HK-2 (cell line): ENCODE measurements around the gene SDK1.
A peak's percentile ranks its signal among the peaks of the same experiment; 100 is the strongest.
"Not testable (repeated sequence)": the region's sequence is repeated elsewhere in the genome, so short reads cannot be mapped to it uniquely, and the experiment has no call there.

ENCODE experiments used
- DNase-seq: peaks from one replicate; pipeline ENCODE4 v3.0.0-alpha.2; 2018; ENCODE audit not compliant: unreplicated experiment

The SDK1 gene

DNA sequence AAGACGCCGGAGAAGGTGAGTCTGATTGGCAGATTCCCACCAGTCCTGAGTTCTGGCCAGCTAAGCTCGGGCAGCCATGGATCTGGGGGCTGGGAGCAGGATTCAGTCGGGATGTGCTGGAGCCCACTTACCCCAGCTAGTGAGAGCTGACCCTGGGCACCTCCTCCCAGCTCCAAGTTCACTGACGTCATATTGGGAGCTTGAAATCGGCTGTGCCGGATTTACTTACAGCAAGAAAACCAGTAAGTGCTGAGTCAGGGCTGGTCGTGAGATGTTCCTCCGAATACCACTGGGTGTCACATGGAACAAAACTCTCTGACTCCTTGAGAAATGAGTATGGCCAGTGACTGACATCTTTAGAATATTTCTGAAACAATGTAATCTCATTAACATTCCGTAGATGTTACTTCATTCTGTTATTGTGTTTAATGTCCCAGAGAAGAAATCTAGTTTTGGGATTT lies 621.2 kb downstream of the SDK1 start:
- DNase-seq = peak; percentile 73

DNA sequence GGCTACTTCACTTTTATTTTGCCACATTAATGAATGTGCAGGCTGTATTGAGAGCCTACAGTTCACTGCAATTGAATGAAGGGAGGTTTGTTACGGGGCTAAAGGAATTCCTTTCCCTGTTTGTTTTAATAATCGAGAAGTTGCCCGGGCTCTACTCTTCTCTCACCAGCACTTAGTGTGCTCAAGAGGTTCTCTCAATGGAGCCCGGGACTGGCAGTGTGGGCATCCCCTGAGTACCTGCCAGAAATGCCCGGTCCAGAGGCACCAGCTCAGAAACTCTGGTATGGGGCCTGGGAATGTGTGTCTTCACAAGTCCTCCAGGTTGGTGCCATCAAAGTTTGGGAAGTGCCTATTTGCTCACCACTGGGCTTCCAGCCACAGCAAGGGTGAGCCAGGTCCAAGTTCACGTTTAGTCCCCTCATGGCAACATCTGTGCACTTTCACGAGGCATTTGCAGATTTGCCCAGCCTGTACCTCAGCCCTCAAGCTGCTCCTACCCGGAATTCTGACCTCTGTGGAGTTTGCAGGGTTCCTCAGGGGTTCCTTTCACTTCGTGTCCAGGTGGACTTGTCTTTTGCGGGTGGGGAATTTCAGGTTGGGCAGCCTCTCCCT lies 622.4 kb downstream of the SDK1 start:
- DNase-seq = no peak

DNA sequence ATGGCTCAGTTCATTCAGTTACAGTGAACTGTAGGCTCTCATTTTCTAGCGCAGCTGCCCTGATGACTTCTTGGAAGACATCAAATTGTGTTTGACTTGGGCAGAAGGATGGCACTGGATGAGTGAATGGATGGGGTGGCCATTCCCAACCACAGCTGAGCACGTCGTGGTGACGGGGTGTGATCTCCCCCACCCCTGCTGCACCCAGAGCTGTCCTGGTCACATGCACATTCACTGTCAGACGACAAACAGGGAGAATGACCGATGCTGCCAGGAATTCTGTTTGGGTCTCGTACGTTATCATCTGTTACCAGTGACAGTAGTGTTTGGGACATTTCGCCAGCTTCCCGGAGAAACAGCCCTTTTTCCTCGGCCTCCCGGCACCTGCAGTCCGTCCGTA lies 623.2 kb downstream of the SDK1 start:
- no peak for DNase-seq

DNA sequence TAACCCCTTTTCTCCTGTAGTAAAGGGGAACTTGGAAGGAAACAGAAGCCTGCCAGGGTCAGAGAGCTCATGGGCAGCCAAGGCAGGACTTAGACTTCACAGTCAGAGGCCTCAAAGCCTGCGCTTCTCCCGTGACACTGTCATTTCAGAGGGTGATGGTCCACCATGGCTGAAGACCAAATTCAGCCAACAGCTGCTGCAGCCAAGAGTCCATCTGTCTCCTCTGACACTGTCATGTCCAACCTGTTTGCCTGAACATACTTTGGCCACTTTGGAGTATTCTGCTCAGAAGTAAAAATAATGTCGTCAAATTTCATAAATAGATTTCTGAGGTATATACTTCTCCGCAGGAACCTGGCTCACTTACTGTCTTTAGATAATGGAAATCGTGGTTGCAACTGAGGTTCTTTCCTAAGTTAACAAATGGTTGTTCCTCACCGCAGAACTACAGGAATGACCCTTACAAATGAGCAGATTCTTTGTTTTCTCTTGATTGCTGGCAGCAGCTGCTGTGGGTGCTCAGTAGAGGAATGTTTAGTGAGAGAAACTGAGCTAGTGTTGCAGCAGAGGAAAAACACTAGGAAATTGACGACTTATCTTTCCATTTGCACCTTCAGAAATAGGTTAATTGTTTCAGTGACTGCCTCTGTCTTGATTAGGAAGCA lies 626.5 kb downstream of the SDK1 start:
- DNase-seq = no peak

DNA sequence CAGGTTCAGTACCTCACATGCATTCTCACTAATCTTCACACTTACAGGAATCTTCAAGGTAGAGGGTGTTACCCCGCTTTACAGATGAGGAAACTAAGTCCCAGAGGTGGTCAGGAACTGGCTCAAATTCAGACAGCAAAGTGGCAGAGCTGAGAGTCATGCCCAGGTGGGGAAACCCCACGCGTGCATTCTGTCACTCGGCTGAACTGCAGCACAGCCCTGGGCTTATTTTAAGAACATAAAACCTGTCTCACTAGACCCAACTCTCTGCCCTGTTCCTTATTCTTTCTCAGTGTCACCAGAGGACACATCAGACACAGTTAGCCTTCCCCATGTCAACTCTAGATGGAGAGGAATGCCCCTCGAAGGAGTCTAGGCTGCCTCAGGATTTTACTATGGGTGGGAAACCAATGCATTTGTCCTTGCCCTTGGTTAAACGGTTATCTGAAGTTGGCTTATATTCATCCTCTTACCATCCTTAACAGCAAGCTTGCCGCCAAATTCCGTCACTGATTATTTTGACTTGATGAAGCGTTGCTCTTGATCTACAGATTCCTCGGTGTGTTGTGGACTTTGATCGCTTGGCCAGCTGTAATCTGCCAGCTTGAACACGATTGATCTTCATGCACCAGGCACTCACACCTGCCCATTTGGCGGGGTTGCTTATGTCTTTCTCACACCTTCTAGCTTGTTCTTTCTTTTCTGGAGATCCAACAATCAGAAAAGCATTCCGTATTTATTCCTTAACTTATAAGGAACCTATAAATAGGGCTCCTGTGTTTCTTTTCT lies 627.9 kb downstream of the SDK1 start:
- DNase-seq = no peak

DNA sequence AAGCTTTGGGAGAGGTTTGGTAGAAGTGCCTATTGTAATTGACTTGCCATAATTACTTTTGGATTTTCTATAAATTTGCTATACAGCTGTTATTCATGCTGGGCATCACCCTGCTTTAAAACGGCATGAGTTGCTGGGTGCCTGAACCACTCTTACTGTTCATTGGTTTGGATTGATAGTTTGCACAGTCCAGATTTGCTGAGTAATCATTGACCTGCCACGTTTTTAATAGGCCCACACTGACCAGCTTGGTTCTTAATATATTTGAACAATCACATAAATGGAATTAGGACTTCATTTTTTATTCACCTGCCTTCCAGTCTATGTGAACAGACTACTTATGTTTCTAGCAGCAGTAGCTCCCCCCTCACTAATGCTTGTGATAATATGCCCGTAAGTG lies 630.8 kb downstream of the SDK1 start:
- no peak for DNase-seq

DNA sequence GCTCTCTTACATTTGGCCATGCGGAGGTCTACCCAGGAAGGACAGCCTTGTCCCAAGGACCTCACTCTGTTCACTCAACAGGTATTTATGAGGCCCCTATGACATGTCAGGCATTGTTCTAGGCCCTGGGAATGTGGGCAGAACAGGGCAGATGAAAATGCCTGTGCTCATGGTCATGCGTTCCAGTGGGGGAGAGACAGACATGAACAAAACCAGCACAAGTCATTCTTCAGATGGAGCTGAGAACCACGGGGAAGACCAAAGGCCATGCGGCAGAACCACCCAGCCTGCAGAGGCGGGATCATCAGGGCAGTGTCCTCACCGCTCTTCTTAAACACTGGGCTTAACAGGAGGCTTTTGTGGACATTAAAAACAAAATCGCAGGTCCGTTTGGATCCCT lies 636.1 kb downstream of the SDK1 start:
- DNase-seq = no peak

DNA sequence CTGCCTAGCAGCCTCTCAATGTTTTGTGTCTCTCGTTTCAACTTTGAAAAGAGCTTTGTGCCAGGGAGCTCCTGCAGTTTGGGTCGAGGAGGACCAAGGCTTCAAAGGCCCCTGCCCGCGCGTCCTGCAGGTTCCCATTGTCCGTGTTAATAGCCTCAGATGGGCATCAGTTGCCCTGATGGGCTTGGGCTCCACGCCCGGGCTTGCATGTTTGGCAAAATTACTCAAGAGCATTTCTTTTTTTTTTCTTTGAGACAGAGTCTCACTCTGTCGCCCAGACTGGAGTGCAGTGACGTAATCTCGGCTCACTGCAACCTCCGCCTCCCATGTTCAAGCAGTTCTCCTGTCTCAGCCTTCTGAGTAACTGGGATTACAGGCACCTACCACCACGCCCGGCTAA lies 636.6 kb downstream of the SDK1 start:
- DNase-seq = no peak

DNA sequence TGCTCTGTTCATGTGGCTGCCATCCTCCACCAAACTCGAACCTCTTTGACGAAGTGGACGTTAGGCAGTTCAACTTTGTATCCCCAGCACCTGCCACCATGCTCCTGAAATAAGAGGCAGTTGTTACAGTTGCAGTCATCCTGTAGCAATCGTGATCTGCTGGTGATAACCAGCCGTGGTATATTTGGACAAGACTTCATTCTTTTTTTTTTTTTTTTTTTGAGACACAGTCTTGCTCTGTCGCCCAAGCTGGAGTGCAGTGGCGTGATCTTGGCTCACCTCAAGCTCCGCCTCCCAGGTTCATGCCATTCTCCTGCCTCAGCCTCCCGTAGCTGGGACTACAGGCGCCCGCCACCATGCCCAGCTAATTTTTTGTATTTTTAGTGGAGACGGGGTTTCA lies 640.7 kb downstream of the SDK1 start:
- DNase-seq = not testable (repeated sequence)

DNA sequence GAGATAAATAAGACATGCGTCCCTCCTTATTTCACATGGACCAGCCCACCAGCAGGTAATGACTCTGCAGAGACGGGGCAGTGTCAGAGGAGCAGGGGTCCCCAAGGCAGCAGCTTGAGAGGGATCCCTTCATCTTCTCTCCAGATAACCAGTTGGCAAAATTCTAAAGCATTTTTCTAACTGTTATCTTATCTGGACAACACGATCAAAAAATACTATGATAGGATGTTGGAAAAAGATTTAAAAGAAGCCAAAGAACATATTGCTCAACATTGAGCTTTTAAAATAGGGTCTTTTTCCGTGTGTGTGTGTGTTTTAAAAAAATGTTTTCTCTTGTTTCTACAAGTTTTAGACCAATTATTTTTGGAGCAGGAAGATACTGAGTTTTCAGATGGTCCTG lies 641.2 kb downstream of the SDK1 start:
- DNase-seq = no peak

DNA sequence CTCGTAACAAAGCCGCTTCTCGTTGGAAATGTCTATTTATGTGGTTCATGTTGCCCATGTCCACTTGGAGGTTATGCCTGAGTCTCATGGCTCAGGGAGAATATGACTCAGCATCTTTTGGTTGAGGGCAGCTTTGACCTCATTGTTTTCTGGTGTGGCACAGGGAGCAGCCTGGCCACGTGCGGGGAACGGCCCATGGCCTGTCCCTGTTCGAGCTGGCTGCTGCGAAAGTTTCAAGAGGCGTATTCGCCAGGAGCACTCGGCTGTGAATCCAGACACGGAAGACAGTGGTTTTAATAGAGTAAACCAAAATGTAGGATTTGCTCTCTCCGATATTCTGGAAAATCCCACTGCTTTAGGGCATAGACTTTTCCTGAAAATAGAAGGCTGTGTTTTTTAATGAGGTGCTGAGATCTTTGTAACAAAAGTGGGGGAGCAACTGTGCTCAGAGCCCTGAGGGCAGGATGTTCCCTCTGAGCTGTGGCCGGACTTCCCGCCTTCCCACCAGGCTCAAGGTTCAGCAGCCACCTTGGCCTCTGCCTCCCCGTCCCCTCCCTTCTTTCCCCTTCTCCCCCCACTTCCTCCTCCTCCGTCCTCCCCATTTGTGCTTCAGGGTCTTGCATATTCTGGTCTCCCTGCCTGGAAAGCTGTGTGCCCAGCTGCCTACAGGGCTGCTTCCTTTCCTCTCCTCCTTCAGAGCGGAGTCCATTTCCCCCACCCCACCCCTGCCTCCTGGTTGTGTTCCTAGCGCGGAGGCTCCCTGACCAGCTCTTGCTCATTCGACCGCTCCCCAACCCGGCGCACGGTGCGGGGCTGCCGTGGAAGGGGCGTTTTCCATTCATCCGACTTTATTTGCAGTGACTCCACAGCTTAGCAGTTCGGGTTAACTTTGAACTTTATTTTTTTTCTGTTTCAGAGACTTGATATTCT lies 642.0 kb downstream of the SDK1 start:
- DNase-seq = peak; percentile 81

DNA sequence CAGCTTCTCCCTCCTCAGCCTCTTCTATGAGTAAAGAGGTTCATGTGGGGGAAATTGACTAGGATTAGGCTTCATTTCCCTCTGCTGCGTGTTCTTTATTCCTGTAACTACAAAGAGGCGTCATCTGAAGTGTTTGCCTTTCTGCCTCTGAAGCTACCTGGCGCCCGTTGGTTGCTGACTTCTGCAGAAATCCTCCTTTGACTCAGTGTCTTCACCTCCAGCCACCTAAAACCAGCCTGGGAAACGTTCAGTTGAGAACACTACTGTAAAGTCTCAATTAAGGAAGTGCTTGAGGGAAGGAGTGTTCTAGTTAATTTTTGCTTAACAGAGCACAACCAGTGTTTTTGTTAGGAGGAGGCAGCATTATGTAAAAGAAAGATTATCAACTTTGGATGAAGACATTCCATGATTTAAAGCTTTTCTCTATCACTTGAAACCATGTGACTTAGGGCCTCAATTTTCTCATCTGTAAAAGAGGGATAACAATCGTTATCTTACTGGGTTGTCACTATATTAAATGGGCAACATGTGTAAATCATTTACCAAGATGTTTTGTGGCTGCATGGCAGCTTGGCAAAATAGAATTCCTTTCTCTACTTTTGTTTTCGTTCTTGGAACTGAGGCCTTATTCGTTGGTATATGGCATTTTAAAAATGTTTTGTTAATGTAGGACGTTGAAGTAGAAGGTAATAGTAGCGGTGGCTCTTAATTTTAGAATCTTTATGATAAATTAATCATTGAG lies 642.9 kb downstream of the SDK1 start:
- DNase-seq = peak; percentile 31

DNA sequence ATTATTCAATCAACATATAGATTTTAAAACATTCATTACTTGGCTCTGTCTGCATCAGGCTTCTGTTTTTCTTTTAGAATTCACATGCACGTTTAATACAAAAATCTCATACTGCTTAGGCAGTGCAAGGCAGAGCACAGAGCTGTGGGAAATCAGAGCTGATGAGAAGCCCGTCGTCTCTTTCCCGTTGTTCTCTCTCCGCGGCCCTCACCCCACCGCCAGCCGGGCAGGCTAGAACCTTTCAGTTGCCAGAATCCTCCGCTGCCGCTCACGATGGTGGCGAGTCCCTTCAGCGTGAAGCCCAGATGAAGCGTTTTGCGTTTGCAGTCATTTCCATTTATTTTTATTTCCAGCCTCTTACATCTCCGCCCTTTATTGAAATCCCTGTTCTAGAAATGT lies 648.2 kb downstream of the SDK1 start:
- no peak for DNase-seq

DNA sequence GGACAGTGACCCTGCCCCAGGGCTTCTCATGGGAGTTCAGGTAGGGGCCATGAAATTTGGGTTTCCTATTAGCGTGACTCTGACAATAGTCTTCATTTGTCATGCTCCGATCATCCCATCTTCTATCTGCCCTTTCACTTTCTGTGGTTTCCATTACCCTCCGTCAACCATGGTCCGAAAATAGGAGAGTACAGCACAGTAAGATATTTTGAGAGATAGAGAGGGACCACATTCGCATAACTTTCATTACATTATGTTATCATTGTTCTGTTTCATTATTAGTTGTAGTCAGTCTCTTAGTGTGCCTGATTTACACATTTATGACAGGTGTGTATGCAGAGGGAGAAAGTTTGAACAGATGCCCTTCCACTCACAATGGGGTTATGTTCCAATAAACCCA lies 649.2 kb downstream of the SDK1 start:
- DNase-seq = no peak

DNA sequence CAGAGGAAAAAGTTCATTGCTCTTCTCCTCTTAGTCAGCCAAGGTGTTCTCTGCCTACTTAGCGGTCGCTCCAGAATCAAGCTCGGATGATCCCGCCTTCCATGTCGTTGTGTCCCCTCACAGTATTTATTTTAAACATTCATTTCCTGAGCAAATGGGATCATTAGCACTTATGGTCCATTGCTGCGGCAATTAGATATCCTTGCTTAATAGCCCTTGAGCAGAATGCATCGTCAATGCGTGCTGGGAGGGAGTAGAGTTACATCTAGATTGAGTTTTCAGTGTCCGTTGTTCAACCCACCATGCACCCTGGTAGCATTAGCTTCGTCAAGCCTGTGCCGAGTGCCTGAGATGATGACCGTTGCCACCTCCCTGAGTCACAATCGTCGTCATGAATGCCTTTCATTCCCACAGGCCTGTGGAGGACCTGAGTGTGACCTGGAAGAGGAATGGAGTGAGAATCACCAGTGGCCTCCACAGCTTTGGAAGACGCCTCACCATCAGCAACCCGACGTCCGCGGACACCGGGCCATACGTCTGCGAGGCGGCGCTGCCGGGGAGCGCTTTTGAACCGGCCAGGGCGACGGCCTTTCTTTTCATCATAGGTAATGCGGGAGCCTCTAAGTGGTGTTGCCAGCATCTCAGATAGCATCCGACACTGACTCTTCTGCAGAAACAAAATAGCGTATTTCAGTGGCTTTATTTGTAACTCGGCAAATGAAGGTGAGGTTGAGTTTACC lies 650.4 kb downstream of the SDK1 start:
- no peak for DNase-seq

DNA sequence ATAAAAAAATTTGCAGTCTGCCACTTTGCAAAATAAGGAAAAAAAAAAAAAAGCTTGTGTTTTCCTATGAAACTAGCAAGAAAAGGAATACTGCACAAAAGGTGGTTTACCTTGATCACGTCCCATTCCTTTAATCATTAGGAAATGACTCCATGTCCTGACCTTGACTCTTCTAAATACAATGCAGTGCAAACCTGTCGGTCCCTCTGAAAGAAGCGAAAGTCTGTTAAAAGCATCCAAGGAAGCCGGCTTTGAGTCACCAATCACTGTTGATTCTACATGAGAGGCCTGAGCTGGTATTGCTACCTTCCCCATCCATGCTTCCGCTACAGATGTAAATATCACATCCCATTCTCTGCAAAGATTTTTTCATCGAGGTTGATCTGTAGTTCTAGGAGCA lies 652.1 kb downstream of the SDK1 start:
- DNase-seq = no peak

DNA sequence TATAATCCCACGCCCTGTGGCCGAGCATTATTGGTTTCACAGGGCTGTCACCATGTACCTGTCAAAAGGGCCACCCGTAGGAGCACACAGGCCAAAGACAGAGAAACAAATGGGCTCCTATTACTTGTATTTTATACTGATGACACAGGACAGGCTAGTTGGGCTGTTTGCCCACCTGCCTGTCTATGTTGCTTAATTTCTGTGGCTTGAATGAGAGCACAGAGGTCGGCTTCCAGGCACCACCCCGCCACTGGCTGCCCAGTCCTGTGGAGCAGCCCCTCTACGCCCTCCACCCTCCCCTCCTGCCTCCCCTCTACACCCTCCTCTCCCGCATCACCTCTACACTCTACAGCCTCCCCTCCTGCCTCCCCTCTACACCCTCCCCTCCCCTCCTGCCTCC lies 652.9 kb downstream of the SDK1 start:
- no peak for DNase-seq

DNA sequence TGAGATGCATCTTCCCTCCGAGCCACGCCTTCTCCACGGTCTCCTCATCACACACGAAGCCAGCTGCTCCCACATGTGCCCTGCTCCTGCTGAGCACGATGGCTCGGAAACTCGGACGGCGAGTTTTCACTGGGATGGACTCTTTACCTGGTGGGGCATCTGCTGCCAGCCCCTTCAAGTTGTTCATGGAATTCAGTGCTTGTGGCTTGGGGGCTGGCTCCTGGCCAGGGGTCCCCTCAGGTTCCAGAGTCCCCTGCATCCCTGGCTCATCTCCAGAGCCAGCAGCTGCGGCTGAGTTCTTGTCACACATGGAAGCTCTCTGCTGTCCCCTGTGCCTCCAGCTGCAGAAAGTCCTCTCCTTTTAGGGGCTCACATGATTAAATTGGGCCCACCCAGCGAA lies 654.0 kb downstream of the SDK1 start:
- no peak for DNase-seq

DNA sequence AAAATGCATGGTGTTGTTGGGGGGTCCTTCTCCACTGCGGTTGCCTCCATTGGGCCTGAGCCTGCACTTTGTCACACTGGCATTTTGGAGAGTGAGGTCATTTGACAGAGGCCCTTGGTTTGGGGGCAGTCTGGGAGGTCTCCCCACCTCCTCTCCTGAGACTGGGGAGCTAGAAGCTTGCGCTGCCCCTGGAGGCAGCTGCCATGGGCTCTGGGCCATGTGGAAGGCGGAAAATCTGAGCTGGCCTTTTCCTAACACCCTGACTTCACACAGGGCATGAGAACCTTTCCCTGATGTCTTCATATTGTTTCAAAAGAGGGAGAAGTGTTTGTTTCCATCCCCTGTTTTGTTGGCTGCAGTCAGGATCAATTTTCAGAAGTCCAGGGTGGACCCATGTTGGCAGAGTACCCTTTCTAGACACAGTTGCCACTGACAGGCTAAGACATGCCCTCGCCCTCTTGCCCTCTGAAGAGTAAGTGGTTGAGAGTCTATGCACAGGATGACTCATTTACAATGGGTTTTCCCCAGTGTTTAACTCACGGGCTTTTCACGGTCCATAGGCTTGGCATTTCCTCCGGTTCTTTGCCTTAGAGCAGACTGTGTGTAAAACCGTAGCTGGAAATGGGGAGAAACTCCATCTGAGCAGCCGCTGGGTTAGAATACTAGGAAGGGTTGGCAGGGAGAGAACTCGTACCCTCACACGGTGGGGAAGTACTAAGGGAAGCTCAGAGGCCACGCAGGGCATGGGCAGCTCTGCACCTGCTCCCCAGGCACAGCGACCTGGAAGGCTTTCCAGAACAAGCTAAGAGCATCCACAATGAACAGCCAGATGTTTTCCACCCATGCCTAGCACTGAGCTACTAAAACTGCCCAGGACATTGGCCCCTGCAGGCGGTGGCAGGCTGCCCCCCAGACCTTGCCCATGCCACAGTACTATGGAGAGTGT lies 655.0 kb downstream of the SDK1 start:
- DNase-seq = peak; percentile 58
